Activated CD8-positive, alpha-beta memory T cell treated with anti-CD3 and anti-CD28 coated beads, Interleukin-2, amount 50 U/mL, for 24 hours (primary cell): ENCODE data around the gene DDX52.
A peak's percentile ranks its signal among the peaks of the same experiment; 100 is the strongest.
"Not testable (repeated sequence)": the region's sequence is repeated elsewhere in the genome, so short reads cannot be mapped to it uniquely, and the experiment has no call there.

ENCODE experiments used
- DNase-seq: peaks from one replicate; pipeline ENCODE4 v3.0.0-alpha.2; 2020; ENCODE audit errors: extremely low read depth

Gene DDX52, protein sequence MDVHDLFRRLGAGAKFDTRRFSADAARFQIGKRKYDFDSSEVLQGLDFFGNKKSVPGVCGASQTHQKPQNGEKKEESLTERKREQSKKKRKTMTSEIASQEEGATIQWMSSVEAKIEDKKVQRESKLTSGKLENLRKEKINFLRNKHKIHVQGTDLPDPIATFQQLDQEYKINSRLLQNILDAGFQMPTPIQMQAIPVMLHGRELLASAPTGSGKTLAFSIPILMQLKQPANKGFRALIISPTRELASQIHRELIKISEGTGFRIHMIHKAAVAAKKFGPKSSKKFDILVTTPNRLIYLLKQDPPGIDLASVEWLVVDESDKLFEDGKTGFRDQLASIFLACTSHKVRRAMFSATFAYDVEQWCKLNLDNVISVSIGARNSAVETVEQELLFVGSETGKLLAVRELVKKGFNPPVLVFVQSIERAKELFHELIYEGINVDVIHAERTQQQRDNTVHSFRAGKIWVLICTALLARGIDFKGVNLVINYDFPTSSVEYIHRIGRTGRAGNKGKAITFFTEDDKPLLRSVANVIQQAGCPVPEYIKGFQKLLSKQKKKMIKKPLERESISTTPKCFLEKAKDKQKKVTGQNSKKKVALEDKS

DNA sequence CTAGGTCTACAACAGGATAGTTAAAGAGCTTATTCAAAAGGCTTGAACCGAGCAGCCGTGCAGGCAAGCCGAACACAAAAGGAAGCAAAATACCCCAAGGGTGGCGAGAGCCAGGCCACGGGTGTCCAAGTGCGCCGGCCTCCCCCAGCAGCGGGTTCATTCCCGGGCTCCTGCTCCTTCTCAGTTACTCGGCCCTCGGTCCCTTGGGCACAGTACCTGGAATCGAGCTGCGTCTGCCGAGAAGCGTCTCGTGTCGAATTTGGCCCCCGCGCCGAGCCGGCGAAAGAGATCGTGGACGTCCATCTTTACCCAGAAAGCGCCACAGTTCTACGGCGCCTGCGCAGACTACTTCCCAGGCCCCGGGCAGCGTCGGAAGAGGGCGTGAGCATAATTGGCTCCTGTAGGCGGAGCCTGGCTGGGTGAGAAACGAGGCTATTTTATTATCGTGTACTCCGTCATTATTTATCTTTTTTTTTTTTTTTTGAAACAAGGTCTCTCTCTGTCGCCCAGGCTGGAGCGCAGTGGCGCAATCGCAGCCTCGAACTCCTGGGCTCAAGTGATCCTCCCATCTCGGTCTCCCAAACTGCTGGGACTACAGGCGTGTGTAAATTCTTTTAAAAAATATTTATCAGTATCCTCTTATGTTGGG, at the start of gene DDX52:
DDX52 (minus strand) TSS at position 329 of the 649 bp plus-strand sequence; CDS start at position 303, 26 bp downstream.
- DNase-seq = peak; percentile 76

DNA sequence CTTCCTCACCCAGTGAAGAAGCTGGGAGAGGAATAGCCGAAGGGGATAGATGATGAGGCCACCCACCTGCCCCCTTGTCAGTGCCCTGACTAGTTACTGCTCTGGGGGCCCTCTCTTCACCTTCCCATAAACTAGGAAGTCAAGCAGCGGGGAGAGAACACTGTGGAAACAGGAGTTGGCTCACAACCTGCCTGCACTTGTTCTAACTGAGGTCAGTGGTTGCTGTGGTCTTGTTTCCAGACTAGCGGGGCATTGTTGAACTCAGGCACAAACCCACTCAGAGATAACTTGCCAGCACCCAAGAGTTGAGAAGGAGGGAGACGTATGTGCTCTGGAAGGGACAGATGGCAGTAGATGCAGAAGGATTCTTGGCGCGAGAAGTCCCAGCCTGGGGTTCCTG, 48.6 kb upstream of the DDX52 start:
- no peak for DNase-seq

DNA sequence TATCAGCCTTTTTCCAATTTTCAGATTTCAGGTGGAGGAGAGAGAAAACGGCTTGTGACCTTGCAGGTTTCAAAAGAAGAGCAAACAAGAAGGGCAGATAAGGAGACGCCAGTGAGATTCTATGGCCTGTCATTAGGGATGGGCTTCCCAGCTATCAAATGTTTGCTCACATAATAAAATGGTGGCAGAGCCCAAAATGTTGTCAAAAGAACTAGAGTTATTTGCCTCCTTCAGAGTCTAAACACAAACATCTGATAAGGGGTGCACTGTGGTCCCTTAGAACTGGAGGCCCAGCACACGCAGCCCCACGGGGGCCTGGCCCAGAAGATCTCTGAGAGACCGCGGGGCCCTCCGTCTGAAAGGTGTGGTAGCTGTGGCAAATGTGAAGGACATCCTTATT, 46.1 kb upstream of the DDX52 start:
- DNase-seq = no peak

DNA sequence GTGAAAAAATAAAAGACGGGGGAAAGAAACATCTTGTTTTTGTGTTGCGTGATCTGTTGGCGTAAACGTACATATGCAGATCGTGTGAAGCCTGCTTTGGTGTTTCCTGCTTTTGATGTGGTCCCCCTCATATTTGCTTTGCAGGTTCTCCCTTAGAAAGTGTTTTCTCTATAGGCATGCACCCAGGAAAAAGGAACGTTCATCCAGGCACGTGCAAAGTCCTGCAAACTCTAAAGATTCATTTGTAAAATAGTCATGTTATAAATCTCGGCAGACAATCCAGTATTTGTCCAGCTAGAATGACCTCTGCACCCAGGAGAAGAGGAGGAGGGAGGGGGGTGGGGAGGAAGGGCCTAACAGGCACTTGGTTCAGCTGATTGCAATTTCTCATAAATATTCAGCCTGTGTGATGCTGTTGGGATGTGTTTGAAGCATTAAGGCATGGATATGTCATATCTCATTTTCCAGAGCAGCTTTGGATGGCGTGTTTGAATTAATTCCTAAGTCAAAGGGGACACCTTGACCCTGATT, 40.3 kb upstream of the DDX52 start:
- no peak for DNase-seq

DNA sequence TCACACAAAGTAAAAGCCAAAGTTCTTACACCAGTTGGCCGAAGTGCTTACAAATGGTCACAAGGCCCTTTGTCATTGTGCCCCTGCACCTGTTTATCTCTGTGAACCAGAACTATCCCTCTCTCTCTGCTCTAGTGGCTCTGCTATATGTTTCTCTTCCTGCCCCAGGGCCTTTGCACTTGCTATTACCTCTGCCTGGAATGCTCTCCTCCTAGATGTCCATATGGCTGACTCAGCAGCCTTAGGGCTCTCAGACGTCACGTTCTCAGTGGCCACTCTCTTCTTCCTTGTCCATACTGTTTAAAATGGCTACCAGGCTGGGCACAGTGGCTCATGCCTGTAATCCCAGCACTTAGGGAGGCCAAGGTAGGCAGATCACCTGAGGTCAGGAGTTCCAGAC, 38.8 kb upstream of the DDX52 start:
- DNase-seq = no peak

DNA sequence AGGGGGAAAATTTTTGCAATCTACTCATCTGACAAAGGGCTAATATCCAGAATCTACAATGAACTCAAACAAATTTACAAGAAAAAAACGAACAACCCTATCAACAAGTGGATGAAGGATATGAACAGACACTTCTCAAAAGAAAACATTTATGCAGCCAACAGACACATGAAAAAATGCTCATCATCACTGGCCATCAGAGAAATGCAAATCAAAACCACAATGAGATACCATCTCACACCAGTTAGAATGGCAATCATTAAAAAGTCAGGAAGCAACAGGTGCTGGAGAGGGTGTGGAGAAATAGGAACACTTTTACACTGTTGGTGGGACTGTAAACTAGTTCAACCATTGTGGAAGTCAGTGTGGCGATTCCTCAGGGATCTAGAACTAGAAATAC, 36.7 kb upstream of the DDX52 start:
- DNase-seq = not testable (repeated sequence)

DNA sequence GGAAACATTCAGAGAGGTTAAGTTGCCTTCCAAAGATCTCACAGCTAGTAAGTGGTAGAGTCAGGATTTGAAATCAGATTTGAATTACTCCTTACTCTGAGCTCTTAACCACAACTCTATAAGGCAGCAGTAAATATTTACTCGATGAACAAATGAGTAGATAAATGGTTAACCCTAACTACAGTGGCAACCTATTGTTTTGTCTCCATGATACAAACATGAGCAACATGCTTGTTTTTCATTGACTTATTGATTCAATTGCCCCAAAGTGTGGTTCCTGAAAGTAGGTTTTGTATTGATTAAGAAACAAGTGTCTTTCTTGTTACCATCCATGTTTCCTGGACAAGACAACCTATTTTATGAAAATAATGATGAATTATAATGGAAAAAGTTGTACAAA, 34.8 kb upstream of the DDX52 start:
- no peak for DNase-seq

DNA sequence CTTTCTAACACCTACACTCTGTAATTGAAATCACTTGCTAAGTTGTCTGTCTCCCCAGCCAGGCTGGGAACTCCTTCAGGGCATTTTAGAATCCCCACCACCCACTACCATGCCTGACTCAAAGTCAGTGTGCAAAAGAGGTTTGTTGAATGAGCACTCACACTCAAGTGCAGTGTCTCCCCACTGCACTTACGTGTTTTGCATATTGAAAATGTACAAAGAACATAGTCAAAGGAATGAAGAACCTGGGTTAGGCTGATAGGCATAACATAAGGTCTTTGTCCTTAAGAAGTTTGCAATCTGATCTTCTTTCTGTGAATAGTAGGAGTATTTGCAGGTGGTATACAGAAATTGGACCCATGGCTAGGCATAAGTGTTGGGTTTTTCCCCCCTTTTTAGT, 33.8 kb upstream of the DDX52 start:
- DNase-seq = no peak

DNA sequence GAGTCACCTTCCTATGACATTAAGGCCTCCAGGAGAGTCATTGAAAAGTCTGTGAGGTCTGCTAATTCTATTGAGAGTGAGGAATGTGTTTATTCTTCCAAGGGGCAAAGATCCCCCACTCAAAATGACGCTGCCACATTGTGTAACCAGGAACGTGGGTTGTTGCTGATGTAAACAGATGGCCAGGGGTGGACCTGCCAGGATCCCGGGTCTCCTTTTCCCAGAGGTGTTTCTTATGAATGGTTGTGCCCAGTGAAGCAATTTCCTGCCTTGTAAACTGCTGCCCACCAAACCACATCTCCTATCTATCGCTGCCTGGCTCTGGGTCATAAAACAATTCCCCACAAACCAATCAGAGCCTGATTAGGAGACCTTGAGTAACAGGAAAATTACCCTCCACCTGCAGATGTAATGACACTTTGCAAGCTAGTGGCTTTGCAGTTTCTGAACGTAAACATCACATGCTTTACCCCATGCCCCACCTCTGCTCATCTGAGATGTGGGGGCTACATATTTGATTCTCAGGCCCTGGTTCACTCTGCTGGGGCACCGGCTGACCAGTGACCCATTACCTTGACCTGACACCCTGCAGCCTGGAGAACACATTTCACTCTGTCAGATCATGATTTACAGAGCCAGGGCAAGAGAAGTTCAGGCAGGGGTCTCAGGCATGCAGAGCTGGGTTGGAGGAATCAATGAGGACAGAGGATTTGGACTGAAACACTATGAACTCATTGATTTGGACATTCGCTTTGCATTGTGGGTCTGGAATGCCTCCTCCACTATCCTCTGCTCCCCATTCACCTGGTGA, 33.1 kb upstream of the DDX52 start:
- DNase-seq = no peak

DNA sequence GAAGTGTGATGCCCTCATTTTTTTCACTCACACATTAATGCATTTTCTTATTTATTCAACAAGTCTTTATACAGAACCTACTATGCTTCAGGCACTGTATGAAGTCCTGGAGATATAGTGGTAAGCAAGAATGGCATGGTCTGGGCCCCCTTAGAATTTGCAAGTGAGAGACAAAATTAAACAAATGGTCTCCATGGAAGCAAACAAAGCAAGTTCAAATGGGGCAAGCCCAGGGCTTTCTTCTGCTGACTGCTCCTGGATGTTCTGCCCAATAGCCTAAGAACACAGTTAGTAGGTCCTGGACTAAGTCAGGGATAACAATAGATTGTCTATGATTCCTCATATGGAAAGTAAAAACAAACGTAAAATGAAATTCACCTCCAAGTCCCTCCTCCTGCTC, 31.3 kb upstream of the DDX52 start:
- DNase-seq = no peak

DNA sequence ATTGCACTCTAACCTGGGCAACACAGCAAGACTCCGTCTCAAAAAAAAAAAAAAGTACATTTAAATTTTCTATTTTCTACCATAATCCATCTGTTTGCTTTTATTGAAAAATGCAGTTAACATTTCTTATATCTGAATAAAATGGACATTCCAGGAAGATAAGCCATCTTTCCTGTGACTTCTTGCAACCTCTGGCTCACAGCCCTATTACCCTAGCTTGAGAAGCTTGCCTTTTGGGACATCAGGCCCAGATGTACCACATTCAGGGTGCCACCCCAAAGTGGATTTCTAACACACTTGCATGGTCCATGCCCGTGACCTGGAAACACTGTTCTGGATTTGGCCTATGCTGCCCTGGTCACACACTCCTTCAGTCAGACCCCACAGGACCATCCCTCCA, 30.1 kb upstream of the DDX52 start:
- no peak for DNase-seq

DNA sequence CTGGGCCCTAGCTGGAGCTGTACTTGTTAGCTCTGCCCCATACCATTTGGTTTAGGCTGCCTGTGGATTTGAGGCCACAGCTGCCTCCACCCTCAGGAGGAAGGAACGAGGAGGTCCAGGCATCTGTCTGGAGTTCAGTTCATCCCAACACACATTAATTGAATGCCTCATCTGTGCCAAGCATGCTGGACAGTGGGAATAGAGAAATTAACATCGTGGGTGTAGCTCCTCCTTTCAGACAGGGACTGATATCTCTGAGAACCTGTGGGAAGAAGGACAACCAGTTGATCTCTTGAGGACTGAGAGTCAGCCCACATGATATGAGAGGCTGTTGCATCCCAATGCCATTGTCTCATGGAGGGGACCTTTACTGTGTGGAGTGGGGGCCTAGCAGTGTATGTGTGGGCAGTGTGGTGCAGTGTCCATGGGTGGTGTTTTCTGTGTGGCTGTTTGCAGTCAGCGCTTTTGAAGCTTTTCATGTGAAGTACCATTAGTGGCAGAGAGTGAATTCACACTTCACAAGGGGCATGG, 29.4 kb upstream of the DDX52 start:
- no peak for DNase-seq

DNA sequence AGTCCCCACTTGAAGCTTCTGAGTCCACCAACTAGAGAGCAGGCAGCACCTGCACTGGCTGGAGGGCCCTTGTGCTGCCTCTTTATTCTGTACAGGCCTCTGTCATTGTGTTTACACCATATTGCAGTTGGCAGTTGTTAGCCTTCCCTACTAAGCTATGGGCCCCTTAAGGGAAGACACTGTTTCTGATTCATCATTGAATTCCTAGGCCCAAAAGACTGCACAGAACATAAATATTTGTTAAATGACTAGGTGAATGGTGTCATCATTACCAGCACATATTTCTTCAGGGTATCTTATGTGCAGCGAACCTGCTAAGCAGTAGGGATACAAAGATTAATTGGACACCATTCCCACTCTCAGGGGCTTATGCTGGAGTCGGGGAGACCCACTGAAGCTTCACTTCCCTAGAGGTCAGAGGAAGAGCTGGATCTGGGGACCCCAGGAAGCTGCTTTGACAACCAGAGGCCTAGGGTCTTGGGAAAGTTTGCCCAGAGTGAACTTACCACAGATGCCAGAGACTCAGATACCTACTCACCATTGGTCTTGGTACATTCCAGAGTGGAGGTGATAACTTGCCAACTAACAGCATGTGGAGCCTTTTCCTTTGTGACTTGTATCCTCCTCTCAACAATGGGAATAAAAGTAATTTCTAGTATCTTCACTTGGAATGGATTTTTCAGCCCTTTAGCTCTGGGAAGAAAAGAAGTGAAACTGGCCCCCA, 28.7 kb upstream of the DDX52 start:
- DNase-seq = no peak

DNA sequence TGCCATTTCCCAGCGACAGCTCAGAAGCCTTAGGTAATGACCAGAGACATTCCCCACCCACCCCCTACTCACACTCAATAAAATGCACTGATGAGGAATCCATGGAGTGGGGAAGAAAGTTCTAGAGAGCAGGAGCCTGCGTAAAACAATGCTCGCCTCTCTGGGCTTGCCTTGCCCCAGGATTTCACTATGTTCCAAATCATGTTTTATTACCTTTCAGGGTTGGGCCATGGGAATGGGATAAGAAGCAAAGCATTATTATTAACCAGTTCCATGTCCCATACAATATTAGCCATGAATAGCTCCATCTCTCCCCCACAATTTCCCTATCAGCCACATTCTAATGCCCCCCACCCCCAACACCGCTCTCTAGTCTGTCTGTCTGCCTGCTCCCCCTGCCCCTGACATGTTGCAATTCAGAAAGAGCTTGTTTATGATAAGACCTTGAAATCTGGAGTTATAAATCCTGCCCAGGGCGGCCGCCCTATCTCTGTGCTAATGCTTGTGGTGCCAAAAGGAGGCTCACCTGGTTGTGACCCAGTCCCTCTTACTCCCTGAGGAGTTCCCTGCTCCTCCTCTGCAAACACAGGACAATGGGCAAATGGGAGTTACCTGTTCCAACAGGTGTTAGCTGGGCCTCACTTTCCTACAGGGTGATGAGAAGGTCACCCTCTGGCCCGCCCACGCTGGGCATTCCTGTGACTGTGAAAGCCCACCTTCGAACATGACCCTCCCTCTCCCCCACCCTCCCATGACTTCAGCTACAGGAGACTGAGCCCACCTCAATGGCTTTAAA, 28.0 kb upstream of the DDX52 start:
- no peak for DNase-seq

DNA sequence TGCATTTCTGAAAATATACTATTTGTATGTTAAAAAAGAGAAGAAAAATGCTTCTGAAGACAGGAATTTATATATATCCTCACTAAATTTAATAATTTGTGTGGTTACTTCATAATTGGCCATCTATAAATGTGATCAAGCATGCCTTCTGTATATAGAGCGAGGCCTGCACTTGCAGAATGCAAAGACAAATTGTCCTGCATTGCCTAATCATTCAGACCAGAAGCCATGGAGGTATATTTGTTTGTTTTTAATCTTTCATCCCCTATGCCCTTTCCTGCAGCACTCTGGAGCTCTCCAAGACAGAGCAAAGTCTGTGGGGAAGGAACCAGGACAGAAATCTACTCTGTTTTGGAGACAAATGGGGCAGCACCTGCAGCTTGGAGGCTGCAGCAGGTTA, 23.8 kb upstream of the DDX52 start:
- no peak for DNase-seq

DNA sequence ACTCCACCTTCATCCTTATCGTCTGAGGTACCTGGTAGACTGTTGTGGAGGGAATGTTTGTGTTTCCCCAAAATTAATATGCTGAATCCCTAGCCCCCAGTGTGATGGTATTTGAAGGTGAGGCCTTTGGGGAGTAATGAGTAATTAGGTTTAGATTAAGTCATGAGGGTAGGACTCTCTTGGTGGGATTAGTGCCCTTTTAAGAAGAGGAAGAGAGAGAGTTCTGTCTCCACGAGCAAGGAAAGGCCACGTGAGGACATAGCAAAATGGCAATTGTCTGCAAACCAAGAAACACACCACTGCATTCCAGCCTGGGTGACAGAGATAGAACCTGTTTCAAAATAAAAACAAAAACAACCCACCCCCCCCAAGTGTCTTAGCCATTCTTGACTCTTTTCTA, 21.0 kb upstream of the DDX52 start:
- no peak for DNase-seq

DNA sequence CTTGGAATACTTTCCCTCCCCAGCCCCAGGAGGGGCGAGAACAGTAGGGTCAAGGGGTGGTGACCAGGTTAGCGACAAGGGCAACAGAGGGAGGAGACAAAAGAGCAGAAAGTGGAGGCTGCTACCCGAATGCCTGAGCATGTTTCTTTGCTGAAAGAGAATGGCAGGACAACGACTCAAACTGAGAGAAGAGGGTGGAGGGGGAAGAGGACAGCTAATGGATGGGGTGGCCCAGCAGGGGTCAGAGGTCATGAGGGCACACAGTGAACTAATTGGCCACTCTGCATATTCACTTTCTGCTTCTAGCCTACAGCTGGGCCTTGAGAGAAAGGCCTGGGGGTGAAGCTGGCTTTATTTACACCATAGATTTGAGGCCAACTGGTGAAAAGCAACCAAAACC, 19.1 kb upstream of the DDX52 start:
- DNase-seq = no peak

DNA sequence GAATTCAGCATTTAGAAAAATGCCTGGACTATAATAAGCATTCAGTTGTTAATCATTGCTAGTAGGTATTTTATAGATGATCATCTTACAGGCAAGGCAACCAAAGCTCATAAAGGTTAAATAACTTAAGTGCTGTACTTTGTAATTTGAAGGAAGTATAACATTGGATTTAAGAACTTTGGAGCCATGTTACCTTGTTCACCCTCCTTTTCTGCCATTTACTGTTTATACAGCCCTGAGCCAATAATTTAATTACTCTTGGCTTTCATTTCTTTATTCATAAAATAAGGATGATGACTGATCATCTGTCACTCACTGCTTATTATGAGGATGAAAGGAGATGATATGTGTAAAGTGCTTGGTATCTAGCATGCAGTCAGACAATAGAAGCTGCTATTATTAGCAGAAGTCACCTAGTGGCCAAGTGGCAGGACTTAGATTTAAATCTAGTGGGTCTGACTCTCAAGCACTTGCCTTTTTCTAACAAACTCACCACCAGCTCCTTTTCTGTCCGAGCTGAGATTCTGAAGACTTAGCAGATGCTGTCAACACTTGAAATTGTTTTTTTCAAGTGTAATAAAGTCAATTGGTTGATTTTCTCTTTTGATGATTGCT, 18.3 kb upstream of the DDX52 start:
- no peak for DNase-seq

DNA sequence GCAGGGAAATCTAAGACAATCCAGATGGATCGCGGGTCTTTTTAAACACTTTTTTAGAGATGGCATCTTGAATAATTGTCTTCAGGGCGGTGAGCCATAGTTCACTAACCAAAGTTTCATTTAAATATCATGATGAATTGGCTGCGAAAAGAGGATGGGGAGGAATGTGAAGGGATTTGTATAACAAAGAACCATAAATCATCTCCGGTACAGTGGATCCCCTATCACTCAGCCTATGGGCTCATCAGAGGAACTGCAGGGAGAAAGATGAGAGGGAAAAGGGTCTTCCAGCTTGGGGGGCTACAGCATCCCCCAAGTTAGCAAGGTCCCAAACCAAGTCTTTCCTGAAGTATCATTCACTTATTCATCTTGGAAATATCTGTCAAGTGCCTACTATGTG, 16.7 kb upstream of the DDX52 start:
- no peak for DNase-seq

DNA sequence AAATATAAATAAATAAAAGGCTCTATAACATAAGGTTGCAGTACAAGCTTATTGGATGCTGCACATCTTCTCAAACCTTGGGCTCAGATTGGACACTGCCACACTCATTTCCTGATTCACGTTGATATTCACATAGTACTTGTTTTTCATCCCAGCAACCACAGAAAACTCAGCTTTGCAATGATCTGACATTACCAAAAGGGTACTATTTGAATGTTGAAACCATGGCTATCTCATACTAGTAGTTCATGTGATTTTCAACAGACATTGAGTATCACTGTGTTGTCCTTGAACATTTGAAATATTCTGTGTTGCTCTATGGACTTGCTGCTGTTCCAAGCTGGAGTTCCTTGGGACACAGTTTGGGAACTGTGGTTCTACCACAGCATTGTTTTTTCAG, 14.0 kb upstream of the DDX52 start:
- no peak for DNase-seq
